ENCODE data around the gene ASPG.

ASPG gene

DNA sequence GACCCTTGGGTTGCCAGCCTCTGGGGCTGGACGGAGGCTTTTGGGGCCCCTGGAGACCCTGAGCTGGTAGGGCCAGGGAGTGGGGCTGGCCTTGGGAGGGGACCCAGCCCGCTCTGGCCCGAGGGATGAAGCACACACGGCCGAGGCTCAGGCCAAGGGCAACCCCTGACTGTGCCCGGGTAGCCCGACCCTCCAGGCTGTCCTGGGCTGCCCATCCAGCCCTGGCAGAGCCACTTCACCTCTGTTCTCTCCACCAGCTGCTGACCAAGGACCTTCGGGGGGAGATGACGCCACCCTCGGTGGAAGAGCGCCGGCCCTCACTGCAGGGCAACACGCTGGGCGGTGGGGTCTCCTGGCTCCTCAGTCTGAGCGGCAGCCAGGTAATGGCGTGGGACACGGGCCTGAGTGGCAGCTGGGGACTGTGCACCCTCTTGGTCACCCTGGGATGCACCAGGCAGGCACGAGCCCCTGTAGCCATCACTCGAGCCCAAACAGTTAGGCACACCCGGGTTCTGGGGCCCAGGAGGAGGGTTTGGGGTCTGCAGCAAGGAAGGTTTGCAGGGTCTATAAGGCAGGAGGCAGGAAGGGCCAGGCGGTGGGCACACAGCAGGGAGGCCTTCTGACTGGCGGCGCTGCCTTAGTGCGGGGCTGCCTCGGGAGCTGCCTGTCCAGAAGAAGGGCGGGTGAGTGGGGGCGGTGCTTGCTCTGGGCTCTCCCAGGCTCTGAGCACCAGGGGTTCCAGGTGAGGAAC, 19.7 kb downstream of the ASPG start:
- DNase-seq (ENCODE audit: low spot score) = no peak

- no peak for DNase-seq (ENCODE audit: low spot score)
These were observed 20.4 kb downstream of the ASPG start for GRCh38 chr14:104105822-104106470.

GRCh38 chr14:104106471-104106991, 21.0 kb downstream of the ASPG start:
- no peak for DNase-seq (ENCODE audit: low spot score)

GRCh38 chr14:104107101-104107581, 21.6 kb downstream of the ASPG start:
- no peak for DNase-seq (ENCODE audit: low spot score)

GRCh38 chr14:104107611-104108569, 22.4 kb downstream of the ASPG start:
- DNase-seq (ENCODE audit: low spot score) = no peak

DNA sequence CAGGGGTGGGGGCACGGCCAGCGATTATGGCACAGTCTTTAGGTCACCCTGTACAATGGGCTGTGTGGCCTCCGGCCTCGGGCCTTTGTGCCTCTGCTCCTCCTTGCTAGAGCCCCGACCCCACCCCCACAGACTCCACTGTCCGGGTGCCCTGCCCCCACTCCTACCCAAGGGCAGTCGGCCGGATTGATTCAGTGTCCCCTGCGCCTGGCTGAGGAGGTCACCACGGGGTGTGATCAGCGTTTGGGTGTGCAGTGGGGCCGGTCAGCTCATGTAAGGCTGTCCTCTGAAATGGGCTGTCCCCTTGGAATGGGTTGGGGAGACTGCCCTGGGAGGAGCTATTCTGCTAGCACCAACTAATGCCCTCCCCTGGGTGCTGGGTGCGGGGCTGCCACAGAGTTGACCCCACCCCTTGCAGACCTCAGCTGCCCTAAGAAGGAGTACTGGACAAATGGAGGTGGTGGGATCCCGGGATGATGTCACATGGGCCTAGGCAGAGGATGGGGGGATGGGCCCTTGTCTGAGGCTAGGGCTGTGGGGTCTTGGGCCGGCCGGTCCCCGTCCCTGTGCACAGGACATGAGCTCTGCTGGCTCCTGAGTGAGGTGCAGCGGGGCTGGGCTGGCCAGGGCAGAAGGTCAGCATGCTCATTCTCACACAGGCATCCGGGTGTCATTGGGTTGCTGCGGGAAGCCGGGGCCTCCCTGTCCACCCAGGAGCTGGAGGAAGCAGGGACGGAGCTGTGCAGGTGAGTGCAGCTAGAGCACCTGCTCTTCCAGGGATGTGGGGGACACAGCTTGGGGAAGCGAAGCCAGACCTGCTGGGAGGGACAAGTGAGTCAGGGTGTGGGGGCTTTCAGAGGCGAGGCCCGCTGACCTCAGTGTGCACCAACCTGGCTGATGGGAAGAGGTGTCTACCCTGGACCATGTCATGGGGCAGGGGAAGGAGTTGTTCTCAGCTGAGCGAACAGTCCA, 23.4 kb downstream of the ASPG start:
- DNase-seq (ENCODE audit: low spot score) = no peak

- no peak for DNase-seq (ENCODE audit: low spot score)
These were observed 24.3 kb downstream of the ASPG start for GRCh38 chr14:104109731-104110361.

DNA sequence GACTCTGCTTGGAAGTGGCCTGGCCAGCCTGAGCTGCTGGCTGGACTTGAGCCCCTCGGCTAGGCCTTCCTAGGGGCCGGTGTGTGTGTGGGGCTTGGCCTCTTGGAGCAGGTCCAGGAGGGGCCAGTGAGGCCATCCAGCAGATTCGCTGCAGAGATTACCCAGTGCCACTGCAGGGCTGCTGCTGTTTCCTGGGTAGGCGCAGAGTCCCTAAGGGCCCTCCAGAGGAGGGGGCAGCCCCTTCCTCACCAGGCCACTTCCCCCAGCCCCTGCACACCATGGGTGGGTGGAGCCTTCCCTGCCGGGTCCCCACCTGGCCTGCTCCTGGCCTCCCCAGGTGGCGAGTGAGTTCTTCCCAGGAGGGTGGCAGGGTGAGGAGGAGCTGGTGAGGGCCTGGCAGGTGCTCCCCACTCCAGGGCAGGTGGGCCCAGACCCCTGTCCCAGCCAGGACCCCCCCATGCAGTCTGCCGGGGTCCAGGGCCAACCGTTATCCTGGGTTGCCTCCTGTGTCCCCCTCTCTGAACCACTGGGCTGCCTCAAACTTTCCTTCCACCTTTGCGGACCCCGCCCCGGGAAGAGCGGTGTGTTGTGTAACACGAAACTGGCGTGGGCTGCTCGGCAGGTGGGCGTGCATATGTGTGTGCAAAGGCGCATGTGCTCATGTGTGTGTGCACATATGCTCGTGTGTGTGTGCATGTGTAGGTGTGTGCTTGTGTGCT, 25.1 kb downstream of the ASPG start:
- no peak for DNase-seq (ENCODE audit: low spot score)

DNA sequence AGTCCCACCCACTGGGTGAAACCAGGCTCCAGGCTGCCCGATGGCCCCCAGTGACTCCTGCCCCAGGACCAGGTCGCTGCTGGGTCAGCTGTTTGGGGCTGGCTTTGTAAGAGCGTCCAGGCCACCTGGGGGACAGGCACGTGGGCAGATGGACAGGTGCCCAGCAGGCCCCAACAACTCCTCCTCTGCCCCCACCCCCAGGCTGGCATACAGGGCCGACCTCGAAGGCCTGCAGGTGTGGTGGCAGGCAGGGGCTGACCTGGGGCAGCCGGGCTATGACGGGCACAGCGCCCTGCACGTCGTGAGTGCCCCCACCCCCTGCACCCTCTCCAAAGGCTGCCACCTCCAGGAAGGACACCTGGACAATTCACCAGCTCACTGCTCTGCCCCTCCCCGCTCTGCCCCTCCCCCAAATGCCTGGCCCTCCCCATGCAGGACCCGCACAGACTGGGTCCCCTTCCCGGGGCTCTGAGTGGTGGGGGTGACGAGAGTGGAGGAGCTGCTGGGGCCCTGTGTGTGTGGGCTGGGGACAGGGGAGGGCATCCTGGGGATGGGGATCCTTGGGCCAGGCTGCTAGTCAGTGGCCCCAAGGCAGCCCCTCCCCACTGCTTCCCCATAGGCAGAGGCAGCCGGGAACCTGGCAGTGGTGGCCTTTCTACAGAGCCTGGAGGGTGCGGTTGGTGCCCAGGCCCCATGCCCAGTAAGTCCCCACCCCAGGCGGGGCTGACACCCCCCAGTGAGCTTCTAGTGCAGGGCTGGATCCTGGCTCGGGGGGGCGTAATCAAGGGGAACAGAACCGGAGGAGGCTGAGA, 26.0 kb downstream of the ASPG start:
- DNase-seq (ENCODE audit: low spot score) = no peak

DNA sequence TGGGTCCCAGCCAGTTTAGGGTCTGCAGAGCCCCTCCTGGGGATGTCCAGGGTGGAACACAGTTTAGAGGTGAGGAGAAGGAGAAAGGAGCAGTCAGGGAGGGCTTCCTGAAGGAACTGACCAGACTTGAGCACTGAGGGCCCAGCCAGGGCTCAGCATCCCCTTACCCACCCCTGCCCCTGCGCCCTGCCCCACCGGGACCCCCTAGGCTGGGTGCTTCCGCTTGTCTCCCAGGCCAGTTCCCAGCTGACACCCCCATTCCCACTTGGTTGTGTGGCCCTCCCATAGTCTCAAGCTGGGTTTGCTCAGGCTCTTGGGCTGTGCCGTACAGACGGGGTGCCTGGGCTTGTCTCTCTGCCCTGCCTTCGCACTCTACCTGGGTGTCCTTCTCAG, 26.6 kb downstream of the ASPG start:
- no peak for DNase-seq (ENCODE audit: low spot score)

DNA sequence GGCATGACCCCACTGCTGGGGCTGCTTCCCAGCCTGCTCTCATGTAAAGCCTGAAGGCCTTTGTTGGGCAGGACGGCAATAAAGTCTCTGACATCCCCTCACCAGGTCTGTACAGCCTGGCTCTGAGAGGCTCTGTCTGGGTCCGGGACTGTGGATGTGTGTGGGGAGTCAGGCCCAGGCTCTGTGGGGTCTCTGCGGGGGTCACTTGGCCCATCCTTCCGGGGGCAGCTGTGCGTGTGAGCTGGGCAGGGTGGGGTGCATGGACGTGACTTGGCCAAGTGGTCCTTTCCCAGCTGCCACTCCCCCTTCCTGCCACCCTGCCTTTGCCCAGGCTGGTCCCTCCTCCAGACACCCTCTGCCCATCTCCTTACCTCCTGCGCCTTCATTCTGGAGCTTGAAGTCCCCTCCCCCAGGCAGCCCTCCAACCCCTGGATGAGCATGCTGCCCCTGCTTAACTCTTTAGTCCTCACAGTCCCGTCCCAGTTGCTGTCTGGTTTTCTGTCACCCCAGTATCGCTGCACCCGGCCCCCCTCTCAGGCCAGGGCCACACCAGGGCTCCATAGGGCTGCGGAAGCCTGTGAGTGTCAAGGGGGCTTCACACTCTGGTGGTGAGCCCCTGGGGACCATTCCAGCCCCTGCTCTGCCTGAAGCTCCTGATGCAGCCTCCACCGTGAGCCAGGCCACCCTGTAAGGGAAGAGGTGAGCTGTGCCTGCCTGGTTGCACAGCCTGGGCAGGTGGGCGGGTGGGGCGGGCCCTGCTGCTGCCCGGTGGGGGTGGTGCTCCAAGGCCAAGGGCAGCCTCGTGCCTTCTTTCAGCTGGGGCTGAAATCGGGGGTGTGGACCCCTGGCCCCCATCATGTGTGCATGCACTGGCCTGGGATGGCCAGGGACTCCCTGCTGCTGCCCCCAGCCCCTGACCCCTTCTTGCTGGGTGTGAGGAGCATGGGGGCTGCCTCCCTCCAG, 27.4 kb downstream of the ASPG start:
- DNase-seq (ENCODE audit: low spot score) = no peak

GRCh38 chr14:104113631-104114420, 28.3 kb downstream of the ASPG start:
- DNase-seq (ENCODE audit: low spot score) = no peak

- DNase-seq (ENCODE audit: low spot score) = no peak
These were observed 29.1 kb downstream of the ASPG start for GRCh38 chr14:104114421-104115130.

- no peak for DNase-seq (ENCODE audit: low spot score)
These were observed 29.7 kb downstream of the ASPG start for GRCh38 chr14:104115131-104115600.

GRCh38 chr14:104115691-104116287, 30.3 kb downstream of the ASPG start:
- DNase-seq (ENCODE audit: low spot score) = no peak

DNA sequence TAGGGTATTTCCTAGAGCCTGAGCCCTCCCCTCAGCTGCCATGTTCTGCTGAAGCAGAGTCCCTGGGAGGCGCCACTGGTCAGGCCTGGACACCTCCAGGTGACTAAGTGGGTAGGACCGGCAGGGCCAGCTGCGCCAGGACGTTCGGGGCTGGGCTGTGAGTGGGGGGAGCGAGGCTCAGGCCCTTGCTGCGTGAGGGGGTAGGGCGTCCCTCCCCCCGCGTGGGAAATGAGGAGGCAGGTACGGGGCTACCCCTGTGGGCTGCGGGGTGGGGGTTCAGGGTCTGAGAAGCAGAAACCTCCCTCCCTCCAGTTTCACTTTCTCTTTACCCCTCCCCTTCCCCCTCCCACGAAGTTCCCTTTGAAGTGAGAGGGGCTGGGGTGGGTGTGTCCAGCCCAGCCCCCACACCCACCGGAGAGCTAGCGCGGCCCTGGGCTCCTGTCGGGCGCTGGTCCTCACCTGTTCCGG, 30.8 kb downstream of the ASPG start:
- no peak for DNase-seq (ENCODE audit: low spot score)

All from Ammon's horn (tissue), 1 donor.